ENCODE measurements around the gene E4F1. TPM values are rescaled to one million over a fixed set of nuclear protein-coding genes. Genes with fewer than 3 reads are reported as not detected.

Gene E4F1
- total and polyA plus RNA-seq, 2 donors (not counting 1 experiment from before 2014, with no cell fraction given): 41.8 to 70.9 TPM

- no peaks in the 10 kb centered on the region for H3K27me3 ChIP-seq (replicated peaks in 1 of 4; ENCODE audit: control extremely low read depth in 1 of 4, control insufficient read depth in 3 of 4, insufficient read depth in 4 of 4, low read length in 3 of 4)
- TF ChIP-seq, protein P1, sequence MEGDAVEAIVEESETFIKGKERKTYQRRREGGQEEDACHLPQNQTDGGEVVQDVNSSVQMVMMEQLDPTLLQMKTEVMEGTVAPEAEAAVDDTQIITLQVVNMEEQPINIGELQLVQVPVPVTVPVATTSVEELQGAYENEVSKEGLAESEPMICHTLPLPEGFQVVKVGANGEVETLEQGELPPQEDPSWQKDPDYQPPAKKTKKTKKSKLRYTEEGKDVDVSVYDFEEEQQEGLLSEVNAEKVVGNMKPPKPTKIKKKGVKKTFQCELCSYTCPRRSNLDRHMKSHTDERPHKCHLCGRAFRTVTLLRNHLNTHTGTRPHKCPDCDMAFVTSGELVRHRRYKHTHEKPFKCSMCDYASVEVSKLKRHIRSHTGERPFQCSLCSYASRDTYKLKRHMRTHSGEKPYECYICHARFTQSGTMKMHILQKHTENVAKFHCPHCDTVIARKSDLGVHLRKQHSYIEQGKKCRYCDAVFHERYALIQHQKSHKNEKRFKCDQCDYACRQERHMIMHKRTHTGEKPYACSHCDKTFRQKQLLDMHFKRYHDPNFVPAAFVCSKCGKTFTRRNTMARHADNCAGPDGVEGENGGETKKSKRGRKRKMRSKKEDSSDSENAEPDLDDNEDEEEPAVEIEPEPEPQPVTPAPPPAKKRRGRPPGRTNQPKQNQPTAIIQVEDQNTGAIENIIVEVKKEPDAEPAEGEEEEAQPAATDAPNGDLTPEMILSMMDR (IDR thresholded peaks at IDR 0.05): peak; percentile 58
- no peak for TF ChIP-seq EZH2 (IDR thresholded peaks at IDR 0.05; ENCODE audit: borderline replicate concordance, insufficient read depth, low read depth, low read length, poor library complexity, severe bottlenecking)
- peak within 1 kb of the TSS; percentile 76 for H3K9ac ChIP-seq (ENCODE audit: low read length)
- H3K27ac ChIP-seq (ENCODE audit: low read length in 2 of 2): peak within 1 kb of the TSS; percentile 68 to 72
- ATAC-seq (ENCODE audit: low read depth) (peak; percentile 96), DNase-seq (peak; percentile 92)
- peak within 1 kb of the TSS; percentile 51 to 82 (median 68) for H3K4me3 ChIP-seq (ENCODE audit: control extremely low read depth in 1 of 5, extremely low read depth in 1 of 5, insufficient read depth in 1 of 5, low read depth in 2 of 5, low read length in 4 of 5)
- no peaks in the 10 kb centered on the region for H3K9me3 ChIP-seq (ENCODE audit: control extremely low read depth in 1 of 3, control insufficient read depth in 2 of 3, insufficient read depth in 1 of 3, low read length in 2 of 3)
- H3K4me2 ChIP-seq (replicated peaks; ENCODE audit: low read depth, low read length, poor library complexity, severe bottlenecking): peak within 1 kb of the TSS; percentile 78
- H2AFZ ChIP-seq (ENCODE audit: insufficient read depth, low read depth, low read length, poor library complexity, severe bottlenecking): peak within 1 kb of the TSS; percentile 87
- Mint-ChIP-seq H3K4me1 (peaks cover 26% of the 10 kb centered on the region), H3K27me3 (no peaks in the 10 kb centered on the region), H3K4me3 (peak within 1 kb of the TSS; percentile 88), H3K9me3 (ENCODE audit: insufficient read depth) (no peaks in the 10 kb centered on the region), H3K27ac (peak within 1 kb of the TSS; percentile 89)
- ChIA-PET CTCF (interaction anchor here (0.6 to 3.9 kb wide), 22 partner anchors 11 to 269 kb away, joined by 3 to 71 read pairs (median 4); partner anchors contain the start of genes ABCA3, AMDHD2, CASKIN1 and MLST8), POLR2A (interaction anchor here (0.5 to 2.5 kb wide), 11 partner anchors 15 to 919 kb away, joined by 3 to 13 read pairs (median 4); partner anchors contain the start of genes ATP6V0C, DNASE1L2, E4F1 and MLST8)
- H3K79me2 ChIP-seq (ENCODE audit: control insufficient read depth, insufficient read depth, low read length): peaks cover 23% of the 10 kb centered on the region
- 4% methylated on average over 88 of the region's 88 CpGs for WGBS (ENCODE audit: insufficient coverage)
- peaks cover 5% of the 10 kb centered on the region for H4K20me1 ChIP-seq (ENCODE audit: control insufficient read depth, insufficient read depth, low read length, poor library complexity, severe bottlenecking)
- intact Hi-C loops (cut with micrococcal nuclease): loop anchor here (1.0 to 10.0 kb wide), 8 partner anchors 17 to 256 kb away; partner anchors contain the start of genes ABCA3, E4F1, MLST8 and NHERF2
- peaks cover 12 to 41% of the 10 kb centered on the region in 2 donors for H3K4me1 ChIP-seq (ENCODE audit: control insufficient read depth in 2 of 2, insufficient read depth in 2 of 2, low read length in 2 of 2)
- H3K36me3 ChIP-seq (replicated peaks in 1 of 2; ENCODE audit: control extremely low read depth in 1 of 2, control insufficient read depth in 1 of 2, extremely low read depth in 1 of 2, insufficient read depth in 2 of 2, low read length in 1 of 2): peaks cover 0 to 24% of the 10 kb centered on the region in 2 experiments
Measured at GRCh38 chr16:2251296-2252111, 28.1 kb downstream of the E4F1 start, which contains the start of gene ECI1. ECI1 (minus strand) TSS chr16:2251587; CDS start chr16:2251566, 21 bp downstream.

All from B cell (primary cell).